Measurements from ENCODE around the gene SPTB.

- TF ChIP-seq POLR2AphosphoS5 (IDR thresholded peaks at IDR 0.05) (no peak), POLR2A (IDR thresholded peaks at IDR 0.05) (no peak), CTCF (IDR thresholded peaks at IDR 0.05 in 8 of 11, conservative IDR thresholded peaks at IDR 0.05 in 3 of 11) (no peak)
These were observed 102.2 kb downstream of the SPTB start for GRCh38 chr14:64777461-64777860.
